NCI-H82 treated with DMSO at 0.1 percent for 48 hours (cell line): ENCODE results near the gene MBTD1.

Experiments used
- DNase-seq: peaks from one replicate; lab custom pipeline; 2025; ENCODE audit not compliant: unreplicated experiment; lab: John Stamatoyannopoulos, UW

MBTD1 gene

GRCh38 chr17:51149163-51149562 is 110.7 kb downstream of the MBTD1 start:
- DNase-seq = no peak

- no peak for DNase-seq
Observed at GRCh38 chr17:51147650-51148049, 112.2 kb downstream of the MBTD1 start.

GRCh38 chr17:51144266-51145022 is 115.4 kb downstream of the MBTD1 start:
- DNase-seq = no peak

- peak; percentile 79 for DNase-seq
Observed at GRCh38 chr17:51142597-51142996, 117.3 kb downstream of the MBTD1 start.

GRCh38 chr17:51135956-51136355 is 123.9 kb downstream of the MBTD1 start:
- no peak for DNase-seq

- DNase-seq = no peak
Observed at GRCh38 chr17:51133365-51133764, 126.5 kb downstream of the MBTD1 start.

- no peak for DNase-seq
Observed at GRCh38 chr17:51132964-51133319, 126.9 kb downstream of the MBTD1 start.

GRCh38 chr17:51128076-51128475 is 131.8 kb downstream of the MBTD1 start:
- no peak for DNase-seq
